ENCODE results near the gene CCL11. TPM values are rescaled to one million over a fixed set of nuclear protein-coding genes. Genes with fewer than 3 reads are reported as not detected.

CCL11 gene
- total RNA-seq, 1 donor from 2014 or later, result 0.98 TPM

- Histone ChIP-seq H3K36me3 (no peaks in the 10 kb centered on the region), H3K9me3 (no peaks in the 10 kb centered on the region), H3K27ac (no peak overlapping the region), H3K4me3 (no peak overlapping the region), H3K4me1 (no peaks in the 10 kb centered on the region), H3K27me3 (no peaks in the 10 kb centered on the region)
- intact Hi-C loops (cut with DNase I), result no loop called here
- ATAC-seq, result no peak
- no peak for DNase-seq
- no peak for TF ChIP-seq CTCF (IDR thresholded peaks at IDR 0.05)
Measured at GRCh38 chr17:34275881-34276280, 9.7 kb upstream of the CCL11 start.

GRCh38 chr17:34276826-34277225 lies 8.7 kb upstream of the CCL11 start:
- no peak for DNase-seq
- H3K4me1 ChIP-seq, result no peaks in the 10 kb centered on the region

GRCh38 chr17:34283571-34283970 lies 2.0 kb upstream of the CCL11 start:
- H3K27ac ChIP-seq, result no peak overlapping the region
- H3K4me1 ChIP-seq, result no peaks in the 10 kb centered on the region
- DNase-seq, result no peak
- H3K9me3 ChIP-seq, result no peaks in the 10 kb centered on the region
- intact Hi-C loops (cut with DNase I), result no loop called here
- no peaks in the 10 kb centered on the region for H3K27me3 ChIP-seq
- TF ChIP-seq CTCF (IDR thresholded peaks at IDR 0.05), result no peak
- no peaks in the 10 kb centered on the region for H3K36me3 ChIP-seq
- H3K4me3 ChIP-seq, result no peak overlapping the region
- ATAC-seq, result no peak

More at GRCh38 chr17:34276826-34277225, 8.7 kb upstream of the CCL11 start:
- no peak for ATAC-seq
- H3K36me3 ChIP-seq, result no peaks in the 10 kb centered on the region
- H3K27me3 ChIP-seq, result no peaks in the 10 kb centered on the region
- no peak overlapping the region for H3K4me3 ChIP-seq
- no peak overlapping the region for H3K27ac ChIP-seq
- no peaks in the 10 kb centered on the region for H3K9me3 ChIP-seq
- no peak for TF ChIP-seq CTCF (IDR thresholded peaks at IDR 0.05)
- intact Hi-C loops (cut with DNase I), result no loop called here

- Histone ChIP-seq H3K27ac (no peak overlapping the region), H3K9me3 (no peaks in the 10 kb centered on the region), H3K4me1 (no peaks in the 10 kb centered on the region), H3K36me3 (no peaks in the 10 kb centered on the region), H3K27me3 (no peaks in the 10 kb centered on the region), H3K4me3 (no peak overlapping the region)
- intact Hi-C loops (cut with DNase I), result no loop called here
- no peak for TF ChIP-seq CTCF (IDR thresholded peaks at IDR 0.05)
- no peak for DNase-seq
- ATAC-seq, result no peak
Measured at GRCh38 chr17:34287875-34288274, 2.3 kb downstream of the CCL11 start.

GRCh38 chr17:34290586-34290985 lies 5.0 kb downstream of the CCL11 start:
- no peak overlapping the region for H3K4me3 ChIP-seq
- intact Hi-C loops (cut with DNase I), result no loop called here
- H3K36me3 ChIP-seq, result no peaks in the 10 kb centered on the region
- ATAC-seq (no peak), DNase-seq (no peak)
- no peaks in the 10 kb centered on the region for H3K27me3 ChIP-seq
- no peaks in the 10 kb centered on the region for H3K9me3 ChIP-seq
- TF ChIP-seq CTCF (IDR thresholded peaks at IDR 0.05), result no peak
- no peaks in the 10 kb centered on the region for H3K4me1 ChIP-seq
- no peak overlapping the region for H3K27ac ChIP-seq

- H3K4me1 ChIP-seq, result no peaks in the 10 kb centered on the region
- no peak for TF ChIP-seq CTCF (IDR thresholded peaks at IDR 0.05)
- no peak overlapping the region for H3K4me3 ChIP-seq
- H3K27ac ChIP-seq, result no peak overlapping the region
- no peaks in the 10 kb centered on the region for H3K27me3 ChIP-seq
- H3K9me3 ChIP-seq, result no peaks in the 10 kb centered on the region
- intact Hi-C loops (cut with DNase I), result no loop called here
- DNase-seq (no peak), ATAC-seq (peak; percentile 31)
- no peaks in the 10 kb centered on the region for H3K36me3 ChIP-seq
Measured at GRCh38 chr17:34291721-34292348, 6.3 kb downstream of the CCL11 start.
